GM21367 (cell line): ENCODE results near the gene NUBP1.
"Not testable (repeated sequence)": the region's sequence is repeated elsewhere in the genome, so short reads cannot be mapped to it uniquely, and the experiment has no call there.

Experiments used
- ATAC-seq: cut with Tn5 transposase; IDR thresholded peaks from one replicate; pipeline ENCODE4 v1.9.1; 2021; ENCODE audit not compliant: unreplicated experiment

Gene NUBP1

GRCh38 chr16:10750793-10751192 is 7.2 kb downstream of the NUBP1 start:
- ATAC-seq: no peak

GRCh38 chr16:10751291-10751697 is 7.7 kb downstream of the NUBP1 start:
- ATAC-seq: no peak

- ATAC-seq: no peak
Observed at GRCh38 chr16:10752843-10753523, 9.3 kb downstream of the NUBP1 start.

GRCh38 chr16:10753670-10754069 is 10.0 kb downstream of the NUBP1 start:
- no peak for ATAC-seq

GRCh38 chr16:10754941-10755340 is 11.3 kb downstream of the NUBP1 start:
- ATAC-seq: no peak

GRCh38 chr16:10756574-10756973 is 12.9 kb downstream of the NUBP1 start:
- ATAC-seq: no peak

- ATAC-seq: no peak
Observed at GRCh38 chr16:10760858-10761257, 17.2 kb downstream of the NUBP1 start.

- no peak for ATAC-seq
Observed at GRCh38 chr16:10761373-10761772, 17.7 kb downstream of the NUBP1 start.

GRCh38 chr16:10762336-10763016 is 18.8 kb downstream of the NUBP1 start:
- no peak for ATAC-seq

- ATAC-seq: no peak
Observed at GRCh38 chr16:10763456-10763855, 19.8 kb downstream of the NUBP1 start.

GRCh38 chr16:10765772-10766171 is 22.1 kb downstream of the NUBP1 start:
- no peak for ATAC-seq

- ATAC-seq: no peak
Observed at GRCh38 chr16:10767127-10767526, 23.5 kb downstream of the NUBP1 start.

GRCh38 chr16:10769381-10769780 is 25.7 kb downstream of the NUBP1 start:
- ATAC-seq: no peak

- ATAC-seq: no peak
Observed at GRCh38 chr16:10770907-10771306, 27.3 kb downstream of the NUBP1 start.

GRCh38 chr16:10776280-10776679 is 32.6 kb downstream of the NUBP1 start:
- ATAC-seq: peak; percentile 76

GRCh38 chr16:10776923-10777322 is 33.3 kb downstream of the NUBP1 start:
- ATAC-seq: not testable (repeated sequence)

- no peak for ATAC-seq
Observed at GRCh38 chr16:10777356-10777755, 33.7 kb downstream of the NUBP1 start.

GRCh38 chr16:10779908-10780307 is 36.3 kb downstream of the NUBP1 start:
- not testable (repeated sequence) for ATAC-seq

GRCh38 chr16:10780628-10781027 is 37.0 kb downstream of the NUBP1 start:
- no peak for ATAC-seq

- no peak for ATAC-seq
Observed at GRCh38 chr16:10782628-10783027, 39.0 kb downstream of the NUBP1 start.

- no peak for ATAC-seq
Observed at GRCh38 chr16:10787304-10787703, 43.7 kb downstream of the NUBP1 start.

GRCh38 chr16:10788630-10789029 is 45.0 kb downstream of the NUBP1 start:
- ATAC-seq: not testable (repeated sequence)

GRCh38 chr16:10791048-10791447 is 47.4 kb downstream of the NUBP1 start:
- no peak for ATAC-seq
